ENCODE results near the gene FAM53B. TPM values are rescaled to one million over a fixed set of nuclear protein-coding genes. Genes with fewer than 3 reads are reported as not detected.

The FAM53B gene
- total RNA-seq, 2 experiments from 2014 or later, result 13.3 to 13.9 TPM

DNA sequence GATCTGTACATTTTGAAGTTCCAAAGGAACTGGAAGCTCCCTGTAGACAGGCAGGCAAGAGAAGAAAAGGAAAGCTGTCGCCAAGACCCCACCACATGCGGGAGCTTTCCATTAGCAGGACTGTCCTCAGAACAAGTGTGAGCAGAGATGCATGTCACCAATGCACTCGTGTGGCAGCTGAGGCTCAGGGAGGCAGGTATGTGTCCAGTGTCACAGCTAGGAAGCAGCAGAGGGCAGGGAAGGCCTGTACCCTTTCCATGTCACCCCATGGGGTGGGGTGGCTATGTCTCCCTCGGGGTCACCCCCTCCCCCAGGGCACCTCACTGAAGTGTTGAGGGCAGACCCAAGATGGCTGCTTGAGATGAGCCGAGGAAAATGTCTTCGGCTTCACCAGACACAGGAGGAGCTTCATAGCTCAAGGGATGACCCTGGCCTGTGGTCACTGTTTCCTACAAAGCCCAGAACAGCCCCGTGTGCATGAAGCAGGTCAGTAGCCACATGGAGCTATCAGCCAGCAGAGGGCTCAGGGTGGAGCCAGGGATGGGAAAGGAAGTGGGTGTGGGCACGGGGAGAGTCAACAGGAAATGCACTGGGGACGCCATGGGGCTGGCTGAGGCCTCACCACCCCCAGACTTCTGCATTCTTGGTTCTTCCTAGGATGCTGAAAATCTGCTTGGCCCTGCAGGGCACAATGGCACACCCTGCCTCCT, 96.6 kb downstream of the FAM53B start:
- intact Hi-C loops (cut with DNase I, micrococcal nuclease), result loop anchor here (1.0 to 2.0 kb wide), 4 partner anchors 41 to 93 kb away; no protein-coding TSS in a partner anchor
- Mint-ChIP-seq H3K4me1 (peaks cover 75% of the 10 kb centered on the region), H3K27ac (peak overlapping the region; percentile 85), H3K36me3 (ENCODE audit: low read depth) (no peaks in the 10 kb centered on the region), H3K27me3 (no peaks in the 10 kb centered on the region), H3K9me3 (ENCODE audit: low read depth) (no peaks in the 10 kb centered on the region), H3K4me3 (peak overlapping the region; percentile 40)
- ATAC-seq (peak; percentile 74), DNase-seq (peak; percentile 80)
- ChIA-PET CTCF (interaction anchor here (0.6 to 3.0 kb wide), 15 partner anchors 11 to 94 kb away, joined by 3 to 28 read pairs (median 4); no protein-coding TSS in a partner anchor), POLR2A (no interaction called here)

DNA sequence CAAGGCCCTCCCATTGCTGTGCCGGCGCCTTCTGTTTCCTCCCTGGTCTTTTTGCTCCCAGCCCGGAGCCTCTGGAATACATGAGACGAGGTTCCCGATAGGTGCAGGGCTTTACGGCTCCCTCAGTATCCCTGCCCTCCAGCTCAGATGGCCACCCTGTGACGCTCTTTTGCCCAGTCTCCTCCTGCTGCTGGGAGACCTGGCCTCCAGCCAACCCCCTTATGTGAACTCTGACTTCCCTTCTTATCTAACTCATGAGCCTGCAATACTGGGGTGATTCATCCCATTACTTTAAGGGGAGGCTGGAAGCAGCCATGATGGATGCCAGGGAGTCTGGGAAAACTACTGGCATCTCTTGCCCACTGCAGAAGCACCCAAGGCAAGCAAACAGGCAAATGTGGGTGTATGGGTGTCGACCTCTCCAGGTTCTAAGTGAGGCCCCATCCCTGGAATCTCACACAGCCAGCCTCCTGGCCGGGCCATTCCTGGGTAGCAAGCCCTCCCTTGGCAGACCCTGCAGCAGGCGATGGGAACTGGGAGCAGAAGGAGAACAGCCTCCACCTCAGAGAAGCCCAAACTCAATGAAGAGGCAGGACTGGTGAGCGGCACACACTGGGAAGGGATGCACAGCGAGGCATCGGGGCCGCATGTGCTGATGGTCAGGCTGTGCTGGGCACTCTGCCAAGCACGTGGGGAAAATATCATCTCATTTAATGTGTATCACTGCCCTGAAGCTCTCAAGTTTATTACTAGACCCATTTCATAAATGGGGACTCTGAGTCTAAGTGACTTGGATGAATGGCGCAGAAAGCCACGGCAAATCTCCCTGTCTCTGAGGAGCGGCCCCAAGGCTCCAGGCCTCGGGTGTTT, 97.5 kb downstream of the FAM53B start:
- no peak for DNase-seq
- Mint-ChIP-seq H3K4me3 (no peak overlapping the region), H3K9me3 (ENCODE audit: low read depth) (no peaks in the 10 kb centered on the region), H3K4me1 (peaks cover 76% of the 10 kb centered on the region), H3K36me3 (ENCODE audit: low read depth) (no peaks in the 10 kb centered on the region), H3K27ac (peak overlapping the region; percentile 85), H3K27me3 (no peaks in the 10 kb centered on the region)
- ATAC-seq, result no peak
- intact Hi-C loops (cut with DNase I, micrococcal nuclease), result no loop called here
- ChIA-PET POLR2A (no interaction called here), CTCF (interaction anchor here (0.6 to 3.0 kb wide), 12 partner anchors 12 to 94 kb away, joined by 3 to 28 read pairs (median 4); no protein-coding TSS in a partner anchor)

DNA sequence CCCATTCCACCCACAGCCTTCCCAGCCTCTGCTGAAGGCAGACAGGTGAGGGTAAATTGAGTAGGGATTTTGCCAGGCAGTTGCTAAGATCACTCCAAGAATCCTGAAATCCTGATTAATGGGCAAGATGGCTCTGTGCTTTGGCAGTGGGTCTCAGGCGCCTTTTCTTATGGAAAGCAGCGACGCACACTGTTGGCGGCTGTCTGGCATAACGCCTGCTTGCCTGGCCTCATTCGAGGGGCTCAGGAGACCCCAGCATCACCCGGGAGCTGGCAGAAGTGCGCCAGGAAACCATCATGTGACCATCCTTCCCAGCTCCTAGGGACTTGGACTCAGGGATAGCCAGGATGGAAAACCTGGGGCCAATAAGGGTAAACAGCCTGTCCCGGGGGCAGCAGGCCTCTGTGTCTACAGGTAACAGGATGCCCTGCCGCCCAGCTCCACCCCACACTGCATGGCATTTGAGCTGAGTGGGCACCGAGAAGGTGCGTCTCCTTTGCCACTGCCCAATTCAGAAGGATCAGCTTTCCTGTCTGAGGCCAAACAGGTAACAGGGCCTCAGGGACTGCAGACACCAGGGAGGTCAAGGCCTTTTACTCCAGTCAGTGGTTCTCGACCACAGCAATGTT, 98.6 kb downstream of the FAM53B start:
- Mint-ChIP-seq H3K4me3 (no peak overlapping the region), H3K27ac (no peak overlapping the region), H3K27me3 (no peaks in the 10 kb centered on the region), H3K4me1 (peaks cover 76% of the 10 kb centered on the region), H3K36me3 (ENCODE audit: low read depth) (no peaks in the 10 kb centered on the region), H3K9me3 (ENCODE audit: low read depth) (no peaks in the 10 kb centered on the region)
- ATAC-seq (no peak), DNase-seq (no peak)
- intact Hi-C loops (cut with DNase I, micrococcal nuclease), result no loop called here
- ChIA-PET POLR2A (no interaction called here), CTCF (interaction anchor here (0.5 to 2.2 kb wide), 4 partner anchors 13 to 73 kb away, joined by 3 to 6 read pairs (median 5); no protein-coding TSS in a partner anchor)

DNA sequence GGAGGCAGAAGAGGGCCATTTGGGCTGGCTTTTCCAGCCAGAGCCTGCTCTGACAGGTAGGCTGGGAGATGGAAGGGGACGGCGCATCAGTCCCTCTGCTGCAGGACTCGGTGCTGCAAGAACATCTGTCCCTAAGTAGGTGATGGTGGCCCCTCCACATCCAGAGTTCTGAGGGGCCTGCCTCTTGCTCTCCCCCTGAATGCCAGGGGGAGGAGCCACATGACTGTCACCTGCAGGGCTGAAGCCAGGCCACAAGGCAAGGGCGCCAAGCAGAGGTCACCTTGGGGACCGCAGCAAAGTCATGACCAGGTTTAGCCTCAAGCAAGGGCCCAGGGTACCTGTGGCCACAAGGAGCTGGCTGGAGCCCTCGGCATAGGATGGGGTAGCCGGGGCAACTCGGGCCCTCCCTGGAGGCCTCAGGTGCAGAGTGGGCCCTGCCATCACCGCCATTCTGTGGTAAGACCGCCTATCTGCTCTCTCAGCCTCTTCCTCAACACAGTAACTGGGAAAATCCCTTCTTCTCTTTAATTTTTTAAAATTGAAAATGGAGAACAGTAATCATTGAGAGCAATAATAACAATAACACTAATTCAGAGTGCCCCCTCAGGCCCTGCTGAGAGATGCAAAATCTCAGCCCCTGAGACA, 99.3 kb downstream of the FAM53B start:
- DNase-seq (no peak), ATAC-seq (no peak)
- ChIA-PET CTCF (interaction anchor here (0.6 to 1.5 kb wide), 3 partner anchors 74 to 413 kb away, joined by 5 to 7 read pairs (median 6); no protein-coding TSS in a partner anchor), POLR2A (no interaction called here)
- H3K4me1 Mint-ChIP-seq, result peaks cover 76% of the 10 kb centered on the region
- no peaks in the 10 kb centered on the region for H3K9me3 Mint-ChIP-seq (ENCODE audit: low read depth)
- H3K27ac Mint-ChIP-seq, result no peak overlapping the region
- no peaks in the 10 kb centered on the region for H3K36me3 Mint-ChIP-seq (ENCODE audit: low read depth)
- H3K4me3 Mint-ChIP-seq, result no peak overlapping the region
- intact Hi-C loops (cut with DNase I, micrococcal nuclease), result no loop called here
- H3K27me3 Mint-ChIP-seq, result no peaks in the 10 kb centered on the region

DNA sequence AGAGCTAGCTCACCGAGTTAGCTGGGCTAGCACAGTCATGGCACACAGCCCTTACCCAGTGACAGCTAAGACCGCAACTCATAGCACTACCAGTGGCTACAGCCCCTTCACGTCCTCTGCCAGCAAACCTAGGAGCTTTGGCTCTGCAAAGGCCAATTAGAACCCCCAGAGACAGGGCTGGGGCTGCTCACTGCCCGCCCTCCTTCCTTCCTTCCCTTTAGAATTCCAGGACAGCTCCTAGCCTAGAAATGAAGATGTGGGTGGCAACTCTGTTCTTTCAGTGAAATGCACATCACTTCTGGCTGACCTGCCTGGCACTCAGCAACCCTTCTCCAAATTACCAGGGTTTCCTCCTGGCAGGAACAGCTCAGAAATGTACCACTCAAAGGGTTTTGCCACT, 99.9 kb downstream of the FAM53B start:
- no peak overlapping the region for H3K4me3 Mint-ChIP-seq
- H3K27ac Mint-ChIP-seq, result no peak overlapping the region
- no peaks in the 10 kb centered on the region for H3K27me3 Mint-ChIP-seq
- POLR2A ChIA-PET, result interaction anchor here (1.5 kb wide), 1 partner anchor 75 kb away, joined by 4 read pairs; no protein-coding TSS in a partner anchor
- no peak for DNase-seq
- H3K4me1 Mint-ChIP-seq, result peaks cover 74% of the 10 kb centered on the region
- no peak for ATAC-seq
- intact Hi-C loops (cut with DNase I, micrococcal nuclease), result no loop called here
- CTCF ChIA-PET, result interaction anchor here (0.5 to 1.5 kb wide), 3 partner anchors 95 to 413 kb away, joined by 3 to 7 read pairs (median 5); no protein-coding TSS in a partner anchor
- H3K9me3 Mint-ChIP-seq (ENCODE audit: low read depth), result no peaks in the 10 kb centered on the region
- H3K36me3 Mint-ChIP-seq (ENCODE audit: low read depth), result no peaks in the 10 kb centered on the region

DNA sequence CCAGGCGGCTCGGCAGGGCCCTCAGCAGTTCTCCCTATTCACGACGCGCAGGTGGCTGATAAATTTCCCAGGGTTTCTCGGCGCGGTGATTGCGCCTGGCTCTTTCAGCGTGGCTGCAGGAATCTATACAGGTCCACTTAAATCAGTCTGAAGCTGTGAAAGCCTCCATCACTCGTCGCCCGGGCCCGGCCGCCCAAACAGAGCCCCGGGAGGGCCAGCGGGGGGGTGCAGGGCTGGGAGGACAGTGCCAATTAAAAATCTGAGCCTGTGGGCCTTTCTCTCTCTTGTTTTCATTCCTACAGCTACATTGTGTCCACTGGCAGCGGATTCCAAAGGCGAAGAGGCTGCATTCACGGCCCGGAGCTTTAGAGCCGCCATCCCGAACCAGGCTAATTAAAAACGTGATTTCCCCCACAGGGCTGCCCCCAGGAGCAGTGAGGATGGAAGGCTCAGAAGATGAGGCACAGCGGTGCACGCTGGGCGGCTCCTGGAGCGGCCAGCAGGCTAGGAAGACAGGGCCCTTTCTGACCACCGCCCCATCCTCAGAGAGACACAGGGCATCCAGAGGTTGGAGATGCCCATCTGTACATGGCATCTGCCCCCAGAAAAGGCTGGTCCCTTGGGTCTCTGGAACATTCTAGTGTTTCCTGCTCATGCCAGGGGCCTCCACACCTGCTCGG, 100.7 kb downstream of the FAM53B start:
- ATAC-seq (no peak), DNase-seq (no peak)
- CTCF ChIA-PET, result interaction anchor here (0.5 to 1.6 kb wide), 4 partner anchors 23 to 98 kb away, joined by 3 to 7 read pairs (median 4); no protein-coding TSS in a partner anchor
- Mint-ChIP-seq H3K9me3 (ENCODE audit: low read depth) (no peaks in the 10 kb centered on the region), H3K36me3 (ENCODE audit: low read depth) (no peaks in the 10 kb centered on the region), H3K27me3 (no peaks in the 10 kb centered on the region), H3K27ac (no peak overlapping the region), H3K4me1 (peaks cover 66% of the 10 kb centered on the region), H3K4me3 (no peak overlapping the region)
- POLR2A ChIA-PET, result interaction anchor here (1.5 kb wide), 1 partner anchor 76 kb away, joined by 4 read pairs; no protein-coding TSS in a partner anchor
- intact Hi-C loops (cut with DNase I, micrococcal nuclease), result no loop called here

DNA sequence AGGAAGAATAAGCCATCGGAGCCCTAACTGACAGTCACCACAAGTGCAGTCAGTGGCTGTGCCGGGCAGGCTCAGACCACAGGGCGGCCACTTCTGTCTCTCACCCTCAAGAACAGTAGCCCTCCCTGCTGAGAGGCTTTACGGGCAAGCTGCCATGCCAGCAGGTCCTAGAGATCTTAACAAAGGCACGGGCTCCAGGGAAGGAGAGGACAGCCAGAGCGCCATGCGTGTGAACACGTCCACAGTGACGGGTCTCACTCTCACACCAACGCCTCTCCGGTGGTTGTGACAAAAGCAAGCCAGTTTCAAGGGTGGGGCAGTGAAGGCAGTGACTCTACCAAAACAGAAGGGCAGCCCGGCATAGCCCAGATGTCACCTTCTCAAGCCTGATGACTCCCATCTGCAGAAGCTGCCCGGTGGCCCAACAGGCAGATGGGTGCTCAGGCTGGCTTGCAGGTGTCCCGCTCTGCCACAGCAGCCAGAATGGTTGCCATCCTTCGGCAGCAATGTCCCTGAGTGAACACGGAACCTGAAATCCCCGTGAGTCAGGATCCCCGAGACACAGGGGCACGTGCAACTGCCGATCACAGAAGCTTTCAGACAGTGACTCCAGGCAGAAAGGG, 102.0 kb downstream of the FAM53B start:
- Mint-ChIP-seq H3K4me1 (peaks cover 61% of the 10 kb centered on the region), H3K27me3 (no peaks in the 10 kb centered on the region), H3K4me3 (no peak overlapping the region), H3K9me3 (ENCODE audit: low read depth) (no peaks in the 10 kb centered on the region), H3K36me3 (ENCODE audit: low read depth) (no peaks in the 10 kb centered on the region), H3K27ac (no peak overlapping the region)
- DNase-seq (no peak), ATAC-seq (no peak)
- intact Hi-C loops (cut with DNase I, micrococcal nuclease), result no loop called here
- POLR2A ChIA-PET, result no interaction called here
- CTCF ChIA-PET, result interaction anchor here (1.1 to 1.6 kb wide), 2 partner anchors 22 to 28 kb away, joined by 3 to 5 read pairs; no protein-coding TSS in a partner anchor

DNA sequence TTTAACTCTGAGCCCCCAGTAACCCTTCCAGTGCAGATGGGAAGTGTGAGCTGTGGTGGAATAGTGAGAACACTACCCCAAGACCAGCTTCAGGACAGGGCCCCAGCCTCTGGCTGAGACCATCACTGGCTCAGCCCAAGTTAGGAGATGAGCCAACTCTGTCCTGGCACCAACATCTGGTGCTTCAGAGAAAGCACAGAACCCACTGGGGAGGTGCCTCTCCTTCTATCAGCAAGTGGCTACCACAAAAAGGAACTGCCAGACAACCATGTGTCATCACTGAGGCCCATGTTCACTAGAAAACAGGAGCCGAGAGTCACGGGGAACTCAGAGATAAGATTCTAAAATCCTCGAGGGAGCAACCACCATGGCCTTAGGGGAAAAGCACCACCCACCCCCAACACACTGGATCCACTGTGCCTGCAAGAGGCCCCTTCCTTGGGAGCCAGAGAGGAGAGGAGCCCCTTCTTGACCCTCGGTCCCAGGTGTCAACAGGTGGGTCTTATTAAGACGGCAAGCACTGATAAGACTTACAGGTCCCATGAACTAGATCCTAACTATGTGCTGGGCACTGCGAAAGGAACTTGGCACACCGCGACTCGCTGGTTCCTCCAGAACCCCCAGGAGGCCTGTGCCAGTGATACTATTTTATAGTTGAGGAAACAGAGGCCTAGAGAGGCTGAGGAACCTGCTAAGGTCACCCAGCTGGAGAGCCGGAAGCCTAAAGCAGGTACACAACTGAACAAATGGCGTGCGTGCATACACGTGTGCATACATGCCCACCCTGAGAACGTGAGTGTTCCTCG, 102.7 kb downstream of the FAM53B start:
- DNase-seq, result peak; percentile 63

DNA sequence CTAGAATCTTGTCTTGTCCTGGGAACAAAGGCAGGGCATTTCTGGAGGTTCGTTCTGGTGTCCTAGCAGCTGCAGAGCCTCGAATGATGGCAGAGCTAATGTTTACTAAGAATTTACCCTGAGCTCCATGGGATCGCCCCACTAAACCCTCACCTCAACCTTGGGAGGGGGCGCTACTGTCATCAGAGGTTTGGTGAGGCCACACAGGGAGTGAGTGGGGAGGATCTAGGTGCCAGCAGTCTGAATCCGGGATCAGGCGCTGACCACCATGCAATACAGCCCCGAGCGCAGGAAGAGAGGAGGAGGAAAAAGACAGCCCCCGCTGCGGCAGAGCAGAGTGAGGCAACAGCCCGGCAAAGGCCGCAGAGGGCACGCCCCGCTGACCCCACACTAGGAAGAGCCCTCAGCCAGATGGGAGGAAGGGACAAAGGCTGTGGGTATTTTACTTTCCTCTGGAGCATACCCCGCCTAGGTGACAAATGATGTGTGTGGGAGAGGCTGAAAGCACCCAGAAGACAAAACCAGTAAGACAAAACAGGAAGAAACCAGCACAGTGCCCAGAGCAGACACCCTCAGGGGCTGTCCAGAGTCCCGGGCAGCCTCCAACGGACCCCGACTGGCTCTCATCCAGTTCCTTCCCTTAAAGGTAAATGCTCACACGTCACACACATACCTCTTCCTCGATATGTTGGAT, 103.5 kb downstream of the FAM53B start:
- POLR2A ChIA-PET, result interaction anchor here (1.0 kb wide), 1 partner anchor 77 kb away, joined by 3 read pairs; no protein-coding TSS in a partner anchor
- Mint-ChIP-seq H3K4me1 (peaks cover 61% of the 10 kb centered on the region), H3K36me3 (ENCODE audit: low read depth) (no peaks in the 10 kb centered on the region), H3K4me3 (no peak overlapping the region), H3K27me3 (no peaks in the 10 kb centered on the region), H3K27ac (peak overlapping the region; percentile 82), H3K9me3 (ENCODE audit: low read depth) (no peaks in the 10 kb centered on the region)
- no peak for DNase-seq
- intact Hi-C loops (cut with DNase I, micrococcal nuclease), result no loop called here
- CTCF ChIA-PET, result interaction anchor here (0.7 to 1.0 kb wide), 2 partner anchors 87 to 92 kb away, joined by 3 read pairs; no protein-coding TSS in a partner anchor
- ATAC-seq, result peak; percentile 38

More for the DNA sequence above, 102.7 kb downstream of the FAM53B start:
- Mint-ChIP-seq H3K4me1 (peaks cover 61% of the 10 kb centered on the region), H3K27me3 (no peaks in the 10 kb centered on the region), H3K4me3 (no peak overlapping the region), H3K9me3 (ENCODE audit: low read depth) (no peaks in the 10 kb centered on the region), H3K27ac (peak overlapping the region; percentile 82), H3K36me3 (ENCODE audit: low read depth) (no peaks in the 10 kb centered on the region)
- peak; percentile 89 for ATAC-seq
- ChIA-PET POLR2A (interaction anchor here (1.0 kb wide), 1 partner anchor 76 kb away, joined by 3 read pairs; no protein-coding TSS in a partner anchor), CTCF (interaction anchor here (1.0 to 1.6 kb wide), 2 partner anchors 21 to 87 kb away, joined by 3 to 5 read pairs; no protein-coding TSS in a partner anchor)
- intact Hi-C loops (cut with DNase I, micrococcal nuclease), result no loop called here
